Mesenchymal stem cell (in vitro differentiated cells and primary cell): Measurements from ENCODE around the gene FBXW8.

Source experiments
- DNase-seq: peaks from one replicate; pipeline ENCODE4 v3.0.0-alpha.2; 2013
- H2AFZ ChIP-seq: one replicate; pipeline ENCODE4 v1.6.1; 2013; ENCODE audit warnings: low read depth, mild to moderate bottlenecking, control low read depth, inconsistent platforms, low read length, moderate library complexity
- H2AK5ac ChIP-seq: 2 replicates; pipeline ENCODE4 v1.6.1; 2013; ENCODE audit warnings: low read length, moderate library complexity, mild to moderate bottlenecking, inconsistent platforms; ENCODE audit not compliant: severe bottlenecking
- H2BK120ac ChIP-seq: one replicate; pipeline ENCODE4 v1.6.1; 2013; ENCODE audit warnings: low read depth, mild to moderate bottlenecking, inconsistent platforms, low read length, moderate library complexity
- H2BK12ac ChIP-seq, 2 experiments: one replicate each; pipeline ENCODE4 v1.6.1; 2013; ENCODE audit warnings: inconsistent platforms in 2 of 2, low read length in 2 of 2, mild to moderate bottlenecking in 2 of 2, moderate library complexity in 2 of 2, control low read depth in 1 of 2
- H2BK15ac ChIP-seq: one replicate; pipeline ENCODE4 v1.6.1; 2013; ENCODE audit warnings: mild to moderate bottlenecking, low read depth, inconsistent platforms; ENCODE audit not compliant: poor library complexity, severe bottlenecking
- H2BK5ac ChIP-seq: 2 replicates; pipeline ENCODE4 v1.6.1; 2013; ENCODE audit warnings: low read depth, mild to moderate bottlenecking, low read length, control low read depth, inconsistent platforms; ENCODE audit not compliant: poor library complexity, severe bottlenecking
- H3K14ac ChIP-seq, 2 experiments: one replicate each; pipeline ENCODE4 v1.6.1; 2013; ENCODE audit warnings: inconsistent platforms in 2 of 2, low read length in 2 of 2, control low read depth in 1 of 2, mild to moderate bottlenecking in 1 of 2, moderate library complexity in 1 of 2
- H3K18ac ChIP-seq, 2 experiments: one replicate each; pipeline ENCODE4 v1.6.1; 2013; ENCODE audit warnings: inconsistent platforms in 2 of 2, low read length in 2 of 2, control low read depth in 1 of 2, low read depth in 1 of 2, mild to moderate bottlenecking in 1 of 2
- H3K23ac ChIP-seq, 2 experiments: one replicate each; pipeline ENCODE4 v1.6.1; 2013; ENCODE audit warnings: inconsistent platforms in 2 of 2, low read length in 2 of 2, mild to moderate bottlenecking in 2 of 2, moderate library complexity in 2 of 2, control low read depth in 1 of 2
- H3K27ac ChIP-seq: 2 replicates; pipeline ENCODE4 v1.5.1; 2013; ENCODE audit warnings: mild to moderate bottlenecking, moderate library complexity, low read length, control low read depth, inconsistent platforms; ENCODE audit not compliant: poor library complexity, severe bottlenecking
- H3K27me3 ChIP-seq, 2 experiments: 2 replicates each; pipeline versions ENCODE4 v1.6.1 to v1.7.0; 2013; ENCODE audit warnings: low read length in 2 of 2, mild to moderate bottlenecking in 2 of 2, moderate library complexity in 2 of 2, control low read depth in 1 of 2, inconsistent platforms in 1 of 2; ENCODE audit not compliant: control insufficient read depth in 1 of 2, insufficient read depth in 1 of 2
- H3K36me3 ChIP-seq, 2 experiments: 2 replicates each; pipeline versions ENCODE4 v1.6.1 to v1.7.0; 2013; ENCODE audit warnings: low read length in 2 of 2, control low read depth in 1 of 2, inconsistent platforms in 1 of 2, low read depth in 1 of 2, mild to moderate bottlenecking in 1 of 2; ENCODE audit not compliant: insufficient read depth in 2 of 2, control insufficient read depth in 1 of 2
- H3K4ac ChIP-seq, 2 experiments: one replicate each; pipeline ENCODE4 v1.6.1; 2013; ENCODE audit warnings: inconsistent platforms in 2 of 2, low read length in 2 of 2, mild to moderate bottlenecking in 2 of 2, moderate library complexity in 2 of 2, control low read depth in 1 of 2, low read depth in 1 of 2
- H3K4me1 ChIP-seq: 2 replicates; pipeline ENCODE4 v1.6.1; 2013; ENCODE audit warnings: low read depth, low read length, control low read depth; ENCODE audit not compliant: control insufficient read depth, insufficient read depth
- H3K4me2 ChIP-seq: 2 replicates; pipeline ENCODE4 v1.6.1; 2013; ENCODE audit warnings: low read length, mild to moderate bottlenecking, inconsistent platforms; ENCODE audit not compliant: poor library complexity, severe bottlenecking
- H3K4me3 ChIP-seq, 2 experiments: 2 replicates each; pipeline versions ENCODE4 v1.5.1 to v1.7.0; 2013; ENCODE audit warnings: low read length in 2 of 2, mild to moderate bottlenecking in 2 of 2, control low read depth in 1 of 2, low read depth in 1 of 2; ENCODE audit not compliant: insufficient read depth in 1 of 2
- H3K79me1 ChIP-seq: replicated peaks from 2 replicates; pipeline ENCODE4 v1.6.1; 2013; ENCODE audit warnings: mild to moderate bottlenecking, control low read depth, low read length, inconsistent platforms; ENCODE audit not compliant: poor library complexity, severe bottlenecking
- H3K9ac ChIP-seq: 2 replicates; pipeline ENCODE4 v1.7.0; 2013; ENCODE audit warnings: mild to moderate bottlenecking, low read length, moderate library complexity
- H3K9me3 ChIP-seq: 2 replicates; pipeline ENCODE4 v1.7.0; 2013; ENCODE audit warnings: mild to moderate bottlenecking, low read length; ENCODE audit not compliant: control insufficient read depth
- H4K8ac ChIP-seq: one replicate; pipeline ENCODE4 v1.6.1; 2013; ENCODE audit warnings: inconsistent platforms, mild to moderate bottlenecking, low read length, moderate library complexity
- H4K91ac ChIP-seq: one replicate; pipeline ENCODE4 v1.6.1; 2013; ENCODE audit warnings: mild to moderate bottlenecking, low read length, inconsistent platforms
- WGBS: methylation state at CpG from one replicate; pipeline ENCODE4 v1.1.7; 2013; ENCODE audit warnings: mixed read lengths; 5-methylcytosine and 5-hydroxymethylcytosine counted together

Gene FBXW8

GRCh38 chr12:116924558-116925453, 14.1 kb downstream of the FBXW8 start:
- no peak overlapping the region for H3K23ac ChIP-seq
- DNase-seq = peak; percentile 68
- H3K9me3 ChIP-seq = no peaks in the 10 kb centered on the region
- peak overlapping the region; percentile 4 for H4K8ac ChIP-seq
- H3K4me1 ChIP-seq = peaks cover 4% of the 10 kb centered on the region
- no peak overlapping the region for H2BK12ac ChIP-seq
- peaks cover 16 to 17% of the 10 kb centered on the region in 2 experiments for H3K36me3 ChIP-seq
- H4K91ac ChIP-seq = no peak overlapping the region
- peaks cover 38% of the 10 kb centered on the region for H3K79me1 ChIP-seq
- H3K9ac ChIP-seq = no peak overlapping the region
- H3K4ac ChIP-seq = no peak overlapping the region
- WGBS = 59% methylated on average over 5 of the region's 5 CpGs
- no peak overlapping the region for H3K14ac ChIP-seq
- H3K18ac ChIP-seq = no peak overlapping the region
- no peak overlapping the region for H2BK5ac ChIP-seq
- no peak overlapping the region for H3K4me2 ChIP-seq
- H2BK15ac ChIP-seq = no peak overlapping the region
- H3K27ac ChIP-seq = no peak overlapping the region
- H2AK5ac ChIP-seq = peak overlapping the region; percentile 37
- no peak overlapping the region for H3K4me3 ChIP-seq
- no peaks in the 10 kb centered on the region for H3K27me3 ChIP-seq
- H2AFZ ChIP-seq = no peak overlapping the region
- no peak overlapping the region for H2BK120ac ChIP-seq

DNA sequence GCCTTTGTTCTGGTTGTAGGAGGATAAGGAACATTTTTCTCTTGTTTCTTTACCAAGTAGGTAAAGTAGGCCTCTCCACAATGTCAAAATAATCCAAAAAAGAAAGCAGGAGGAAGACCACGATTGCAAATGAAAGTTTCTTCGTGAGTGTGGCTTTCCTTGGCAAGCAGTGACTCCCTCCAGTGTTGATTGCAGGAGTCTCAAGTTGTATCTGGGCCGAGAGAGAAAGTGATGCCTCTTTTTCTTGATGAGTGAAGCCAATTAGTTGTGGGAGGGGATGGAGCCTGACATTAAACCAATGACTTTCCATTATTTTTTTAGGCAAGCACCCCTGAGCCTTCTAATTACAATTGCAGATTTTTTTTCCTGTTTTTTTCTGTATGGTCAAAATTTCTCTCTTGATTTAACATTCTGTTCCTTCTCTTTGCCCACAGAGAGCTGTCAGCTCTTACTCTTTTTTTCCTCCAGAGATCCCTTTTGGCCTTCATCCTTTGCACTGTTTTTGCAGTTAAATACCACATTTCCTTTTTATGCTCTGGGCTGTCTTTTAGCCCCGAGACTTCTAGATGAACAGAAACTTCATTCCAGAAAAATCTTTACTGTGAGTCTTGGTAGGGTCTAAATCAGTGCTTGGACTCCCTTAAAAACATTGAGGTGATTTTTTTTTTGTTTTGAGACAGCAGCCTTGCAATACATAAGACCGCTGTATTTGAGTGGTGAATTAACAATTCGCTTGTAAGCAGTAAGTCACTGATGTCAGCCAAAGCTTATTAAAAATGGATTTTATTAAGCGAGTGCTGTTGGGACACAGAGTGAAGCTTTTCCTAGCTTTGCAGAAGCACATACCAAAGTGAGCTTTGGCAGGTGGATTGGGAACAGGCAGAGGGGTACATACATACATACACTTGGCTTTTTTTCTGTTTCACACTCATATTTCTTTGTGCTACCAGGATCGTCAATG, 15.8 kb downstream of the FBXW8 start:
- Histone ChIP-seq H3K14ac (no peak overlapping the region), H3K23ac (no peak overlapping the region), H3K79me1 (peaks cover 36% of the 10 kb centered on the region), H3K36me3 (peaks cover 16 to 26% of the 10 kb centered on the region in 2 experiments), H2BK15ac (no peak overlapping the region), H2AK5ac (no peak overlapping the region), H3K9ac (peak overlapping the region; percentile 24), H2BK5ac (no peak overlapping the region), H3K18ac (no peak overlapping the region), H3K4me3 (no peak overlapping the region), H3K4me2 (no peak overlapping the region), H3K27ac (no peak overlapping the region), H4K8ac (no peak overlapping the region), H3K4ac (no peak overlapping the region), H2BK120ac (no peak overlapping the region), H3K27me3 (no peaks in the 10 kb centered on the region), H4K91ac (no peak overlapping the region), H3K9me3 (no peaks in the 10 kb centered on the region), H2AFZ (no peak overlapping the region), H3K4me1 (peaks cover 4% of the 10 kb centered on the region), H2BK12ac (no peak overlapping the region)
- no peak for DNase-seq
- WGBS = 85% methylated on average over 8 of the region's 8 CpGs

DNA sequence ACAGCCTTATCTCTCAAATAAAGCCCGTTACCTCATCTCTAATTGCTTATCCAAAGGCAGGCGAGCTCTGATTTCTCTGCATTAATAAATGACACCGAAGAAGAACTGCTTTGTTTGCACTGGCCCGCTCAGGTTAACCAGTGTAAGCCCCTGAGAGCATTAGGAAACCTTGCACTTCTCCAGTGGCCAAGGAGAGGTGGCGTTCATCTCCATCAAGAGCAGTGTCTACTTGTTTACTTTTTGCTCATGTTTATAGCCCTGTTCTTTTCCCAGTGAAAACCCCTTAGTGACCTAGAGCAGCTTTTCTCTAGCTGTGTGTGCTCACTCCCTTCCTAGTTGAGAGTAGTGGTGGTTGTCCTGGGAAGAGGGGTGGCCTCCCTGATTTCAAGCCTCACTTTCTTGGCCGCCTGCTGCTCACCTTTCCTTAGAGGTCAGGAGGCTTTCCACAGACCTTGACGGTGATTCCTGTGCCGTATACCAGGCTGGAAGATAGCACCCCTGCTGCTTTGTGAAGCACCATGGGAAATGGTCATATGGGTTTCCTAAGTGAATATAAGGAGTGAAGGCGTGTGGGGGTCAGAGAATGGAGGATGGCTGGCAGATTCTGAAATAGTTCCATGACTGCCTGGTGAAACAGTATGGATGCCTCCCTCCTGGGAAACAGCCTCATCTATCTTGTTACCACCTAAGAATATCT, 16.6 kb downstream of the FBXW8 start:
- H3K79me1 ChIP-seq = peaks cover 36% of the 10 kb centered on the region
- no peak overlapping the region for H3K23ac ChIP-seq
- H3K18ac ChIP-seq = peak overlapping the region in 1 of 2 experiments; percentile 78
- no peak overlapping the region for H3K4me3 ChIP-seq
- no peak overlapping the region for H2BK15ac ChIP-seq
- H2BK120ac ChIP-seq = no peak overlapping the region
- H3K27ac ChIP-seq = no peak overlapping the region
- H3K36me3 ChIP-seq = peaks cover 16 to 32% of the 10 kb centered on the region in 2 experiments
- H4K91ac ChIP-seq = no peak overlapping the region
- peaks cover 4% of the 10 kb centered on the region for H3K4me1 ChIP-seq
- WGBS = 77% methylated on average over 9 of the region's 9 CpGs
- no peak overlapping the region for H2BK5ac ChIP-seq
- no peaks in the 10 kb centered on the region for H3K9me3 ChIP-seq
- H3K4me2 ChIP-seq = no peak overlapping the region
- no peak overlapping the region for H2AFZ ChIP-seq
- H3K9ac ChIP-seq = no peak overlapping the region
- H3K27me3 ChIP-seq = no peaks in the 10 kb centered on the region
- no peak overlapping the region for H2BK12ac ChIP-seq
- no peak overlapping the region for H4K8ac ChIP-seq
- H2AK5ac ChIP-seq = no peak overlapping the region
- no peak overlapping the region for H3K14ac ChIP-seq
- H3K4ac ChIP-seq = no peak overlapping the region
- peak; percentile 14 for DNase-seq
